Measurements from ENCODE around the gene SPATS2. TPM values are rescaled to one million over a fixed set of nuclear protein-coding genes. Genes with fewer than 3 reads are reported as not detected.
A peak's percentile ranks its signal among the peaks of the same experiment; 100 is the strongest.

SPATS2 gene
- polyA plus RNA-seq, 1 experiment: 23.1 TPM

GRCh38 chr12:49335955-49336644 is 31.2 kb upstream of the SPATS2 start:
- H3K36me3 ChIP-seq (ENCODE audit: control insufficient read depth, insufficient read depth, low read length): no peaks in the 10 kb centered on the region
- CTCF ChIA-PET: interaction anchor here (0.6 to 6.0 kb wide), 20 partner anchors 10 to 245 kb away, joined by 3 to 35 read pairs (median 4); partner anchors contain the start of genes DNAJC22, PRPH and TROAP
- DNase-seq (ENCODE audit: low read depth): no peak
- POLR2A ChIA-PET: no interaction called here
- no peak for TF ChIP-seq CTCF (IDR thresholded peaks at IDR 0.05; ENCODE audit: insufficient read depth, low read depth, low read length)
- no peak overlapping the region for H3K4me3 ChIP-seq (ENCODE audit: low read depth, low read length)
- peaks cover 27% of the 10 kb centered on the region for H3K27me3 ChIP-seq (ENCODE audit: control insufficient read depth, insufficient read depth, low read length)

GRCh38 chr12:49336645-49337584 is 30.3 kb upstream of the SPATS2 start, which contains the start of gene C1QL4:
TSS of gene C1QL4 (minus strand) at chr12:49337188. CDS start at chr12:49336477, 711 bp downstream.
- DNase-seq (ENCODE audit: low read depth): no peak
- peak within 1 kb of the TSS; percentile 22 for H3K4me3 ChIP-seq (ENCODE audit: low read depth, low read length)
- CTCF ChIA-PET: interaction anchor here (0.6 to 6.0 kb wide), 22 partner anchors 10 to 246 kb away, joined by 3 to 35 read pairs (median 4); partner anchors contain the start of genes DNAJC22, PRPH and TROAP

GRCh38 chr12:49338830-49339463 is 28.3 kb upstream of the SPATS2 start:
- Histone ChIP-seq H3K27me3 (ENCODE audit: control insufficient read depth, insufficient read depth, low read length) (peaks cover 49% of the 10 kb centered on the region), H3K36me3 (ENCODE audit: control insufficient read depth, insufficient read depth, low read length) (no peaks in the 10 kb centered on the region), H3K4me3 (ENCODE audit: low read depth, low read length) (no peak overlapping the region)
- ChIA-PET POLR2A (interaction anchor here (0.7 kb wide), 1 partner anchor 1199 kb away, joined by 3 read pairs; no protein-coding TSS in a partner anchor), CTCF (interaction anchor here (0.6 to 6.0 kb wide), 6 partner anchors 13 to 250 kb away, joined by 3 to 24 read pairs (median 4); partner anchors contain the start of gene TROAP)
- no peak for TF ChIP-seq CTCF (IDR thresholded peaks at IDR 0.05; ENCODE audit: insufficient read depth, low read depth, low read length)
- no peak for DNase-seq (ENCODE audit: low read depth)

More at GRCh38 chr12:49336645-49337584, 30.3 kb upstream of the SPATS2 start, which contains the start of gene C1QL4:
- peak; percentile 97 for TF ChIP-seq CTCF (IDR thresholded peaks at IDR 0.05; ENCODE audit: insufficient read depth, low read depth, low read length)
- POLR2A ChIA-PET: no interaction called here
- peaks cover 33% of the 10 kb centered on the region for H3K27me3 ChIP-seq (ENCODE audit: control insufficient read depth, insufficient read depth, low read length)
- H3K36me3 ChIP-seq (ENCODE audit: control insufficient read depth, insufficient read depth, low read length): no peaks in the 10 kb centered on the region

- CTCF ChIA-PET: interaction anchor here (0.6 to 6.0 kb wide), 5 partner anchors 16 to 250 kb away, joined by 3 to 24 read pairs (median 3); partner anchors contain the start of gene TROAP
- TF ChIP-seq CTCF (IDR thresholded peaks at IDR 0.05; ENCODE audit: insufficient read depth, low read depth, low read length): no peak
- H3K4me3 ChIP-seq (ENCODE audit: low read depth, low read length): no peak overlapping the region
- POLR2A ChIA-PET: interaction anchor here (0.7 kb wide), 1 partner anchor 1198 kb away, joined by 3 read pairs; no protein-coding TSS in a partner anchor
- DNase-seq (ENCODE audit: low read depth): no peak
- H3K27me3 ChIP-seq (ENCODE audit: control insufficient read depth, insufficient read depth, low read length): peaks cover 50% of the 10 kb centered on the region
- H3K36me3 ChIP-seq (ENCODE audit: control insufficient read depth, insufficient read depth, low read length): no peaks in the 10 kb centered on the region
Observed at GRCh38 chr12:49339464-49339861, 27.8 kb upstream of the SPATS2 start.

Measured in BJ (cell line).